Large intestine (tissue), 3 donors: ENCODE measurements around the gene MYO15A. TPM values are rescaled to one million over a fixed set of nuclear protein-coding genes. Genes with fewer than 3 reads are reported as not detected.
A peak's percentile ranks its signal among the peaks of the same experiment; 100 is the strongest.

Experiments
- DNase-seq, 2 donors: peaks; one replicate each; pipeline versions ENCODE4 v3.0.0 to v3.0.0-alpha.2; 2013
- H3K27ac ChIP-seq: one replicate; pipeline ENCODE4 v1.5.1; 2013; ENCODE audit warnings: low read length
- H3K27me3 ChIP-seq: 2 replicates; pipeline ENCODE4 v1.6.1; 2013; ENCODE audit warnings: low read length; ENCODE audit not compliant: control insufficient read depth, insufficient read depth
- H3K36me3 ChIP-seq: 2 replicates; pipeline ENCODE4 v1.6.1; 2013; ENCODE audit warnings: low read length; ENCODE audit not compliant: control insufficient read depth, insufficient read depth
- H3K4me1 ChIP-seq: one replicate; pipeline ENCODE4 v1.6.1; 2013; ENCODE audit warnings: low read length; ENCODE audit not compliant: control insufficient read depth, insufficient read depth
- H3K4me3 ChIP-seq: one replicate; pipeline ENCODE4 v1.5.1; 2013; ENCODE audit warnings: low read length
- H3K9me3 ChIP-seq: one replicate; pipeline ENCODE4 v1.6.1; 2013; ENCODE audit warnings: mild to moderate bottlenecking, low read depth, low read length, moderate library complexity; ENCODE audit not compliant: control insufficient read depth
- WGBS: methylation state at CpG from one replicate; pipeline ENCODE4 v1.1.5; 2013; ENCODE audit warnings: low lambda C conversion rate; ENCODE audit not compliant: insufficient coverage; 5-methylcytosine and 5-hydroxymethylcytosine counted together
- polyA plus RNA-seq: library from polyadenylated mRNA; unstranded; fragments of 120-200 nt; gene quantifications from one replicate; pipeline ENCODE4 v1.2.1, GENCODE V29; 2013

Gene MYO15A
- polyA plus RNA-seq, 1 donor = 2.0 TPM

DNA sequence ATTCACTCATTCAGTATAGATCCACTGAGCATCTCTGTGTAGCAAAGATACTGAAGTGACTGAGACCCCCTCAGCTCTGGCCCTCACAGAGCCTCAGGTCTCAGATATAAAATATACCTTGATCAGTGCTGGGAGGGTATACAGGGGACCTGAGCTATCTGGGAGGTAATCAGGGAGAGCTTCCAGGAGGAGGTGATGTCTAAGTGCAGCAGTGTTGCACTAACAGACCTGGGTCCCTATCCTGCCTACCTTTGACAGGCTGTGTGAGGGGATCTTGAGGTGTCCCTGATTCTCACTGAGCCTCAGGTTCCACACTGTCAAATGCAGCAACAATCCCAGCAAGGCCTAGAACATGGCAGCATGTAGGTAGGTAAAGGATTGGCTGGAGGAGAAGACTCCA is 68.6 kb downstream of the MYO15A start:
- Histone ChIP-seq H3K9me3 (no peaks in the 10 kb centered on the region), H3K27ac (no peak overlapping the region), H3K4me3 (no peak overlapping the region), H3K36me3 (no peaks in the 10 kb centered on the region), H3K4me1 (peaks cover 16% of the 10 kb centered on the region), H3K27me3 (no peaks in the 10 kb centered on the region)
- DNase-seq = no peak

DNA sequence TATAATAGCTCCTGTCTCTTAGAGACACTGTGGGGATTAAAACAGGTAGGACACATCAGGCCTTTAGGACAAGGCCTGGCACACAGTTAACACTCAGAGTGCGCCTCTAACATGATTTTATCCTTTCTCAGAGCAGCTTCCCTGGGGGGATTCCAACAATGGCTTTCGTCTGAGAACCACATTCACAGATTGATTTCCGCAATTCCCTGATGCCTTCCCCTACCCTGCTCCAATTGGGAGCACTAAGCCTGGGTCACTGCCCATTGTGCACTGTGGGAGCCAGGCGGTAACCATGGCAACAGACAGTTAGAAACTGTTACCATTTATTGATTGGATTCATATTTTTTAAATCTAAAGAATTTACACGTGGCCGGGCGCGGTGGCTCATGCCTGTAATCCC is 69.2 kb downstream of the MYO15A start:
- Histone ChIP-seq H3K36me3 (no peaks in the 10 kb centered on the region), H3K9me3 (no peaks in the 10 kb centered on the region)
- WGBS = 100% methylated on average over 1 of the region's 8 CpGs

DNA sequence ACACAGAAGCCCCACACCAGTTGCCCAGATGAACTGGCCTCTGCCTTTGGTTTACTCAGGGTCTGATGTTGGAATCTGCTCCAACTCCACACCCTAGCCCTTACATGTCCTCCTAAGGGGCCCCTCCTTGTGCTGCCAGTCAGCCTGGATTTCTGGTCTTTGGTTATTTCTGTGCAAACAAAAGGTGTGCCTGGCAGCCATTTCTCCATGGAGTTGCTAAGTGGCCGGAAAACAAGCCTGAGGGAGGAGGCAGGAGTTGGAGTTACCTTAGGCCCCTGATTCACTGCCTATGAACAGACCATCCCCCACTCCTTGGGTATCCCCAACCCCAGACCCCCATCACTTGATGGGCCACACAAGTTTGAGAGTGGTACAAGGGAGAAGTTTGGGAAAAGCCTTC is 70.6 kb downstream of the MYO15A start:
- no peaks in the 10 kb centered on the region for H3K36me3 ChIP-seq
- WGBS = no CpG with 5 or more reads among the region's 1 CpG
- H3K4me1 ChIP-seq = peaks cover 20% of the 10 kb centered on the region
- peak in 1 of 2 donors; percentile 52 for DNase-seq
- H3K9me3 ChIP-seq = no peaks in the 10 kb centered on the region
- H3K4me3 ChIP-seq = no peak overlapping the region
- H3K27ac ChIP-seq = no peak overlapping the region
- no peaks in the 10 kb centered on the region for H3K27me3 ChIP-seq

More for the DNA sequence above, 69.2 kb downstream of the MYO15A start:
- Histone ChIP-seq H3K27me3 (no peaks in the 10 kb centered on the region), H3K4me3 (no peak overlapping the region), H3K27ac (no peak overlapping the region), H3K4me1 (peaks cover 20% of the 10 kb centered on the region)
- DNase-seq = no peak

DNA sequence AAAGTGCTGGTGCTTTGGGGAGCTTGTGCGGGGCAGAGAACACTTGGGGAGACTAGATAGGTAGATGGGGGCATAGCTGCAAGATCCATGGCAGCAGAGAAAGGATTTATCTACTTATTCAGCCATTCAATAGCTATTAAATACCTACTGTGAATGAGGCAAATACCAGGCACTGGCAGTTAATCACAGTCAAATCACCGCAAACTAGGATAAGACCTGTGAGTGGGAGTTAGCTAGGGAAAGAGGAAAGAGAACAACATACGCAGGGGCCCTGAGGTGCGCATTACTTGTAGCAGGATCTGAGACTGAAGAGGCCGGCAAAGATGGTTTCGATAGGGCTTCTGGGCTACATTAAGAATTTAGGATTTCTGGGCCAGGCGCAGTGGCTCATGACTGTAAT is 71.2 kb downstream of the MYO15A start:
- H3K9me3 ChIP-seq = no peaks in the 10 kb centered on the region
- H3K4me3 ChIP-seq = no peak overlapping the region
- 100% methylated on average over 1 of the region's 7 CpGs for WGBS
- H3K27ac ChIP-seq = no peak overlapping the region
- H3K36me3 ChIP-seq = no peaks in the 10 kb centered on the region
- H3K4me1 ChIP-seq = peaks cover 21% of the 10 kb centered on the region
- no peaks in the 10 kb centered on the region for H3K27me3 ChIP-seq
- DNase-seq = no peak

DNA sequence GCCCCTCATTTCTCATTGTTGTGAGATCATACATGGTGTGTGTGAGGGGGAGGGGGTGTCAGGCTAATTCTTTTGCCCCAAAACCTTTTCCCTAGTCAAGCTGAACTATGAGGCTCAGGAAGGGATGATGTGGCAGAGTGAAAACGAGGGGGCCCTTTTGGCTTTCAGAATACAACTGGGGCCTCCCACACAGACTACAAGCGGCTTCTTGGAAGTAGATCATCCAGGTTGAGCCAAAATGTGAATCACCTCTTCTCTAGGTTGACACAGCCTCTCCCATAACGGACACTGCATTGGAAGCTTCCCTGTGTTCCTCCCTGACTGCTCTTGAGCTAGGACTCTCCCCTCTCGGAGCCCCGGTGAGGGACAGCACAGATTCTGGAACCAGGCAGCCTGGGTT is 72.8 kb downstream of the MYO15A start:
- Histone ChIP-seq H3K9me3 (no peaks in the 10 kb centered on the region), H3K4me3 (no peak overlapping the region), H3K27ac (peak overlapping the region; percentile 99), H3K36me3 (peaks cover 2% of the 10 kb centered on the region), H3K4me1 (peaks cover 33% of the 10 kb centered on the region), H3K27me3 (no peaks in the 10 kb centered on the region)
- 100% methylated on average over 1 of the region's 5 CpGs for WGBS
- DNase-seq = no peak

DNA sequence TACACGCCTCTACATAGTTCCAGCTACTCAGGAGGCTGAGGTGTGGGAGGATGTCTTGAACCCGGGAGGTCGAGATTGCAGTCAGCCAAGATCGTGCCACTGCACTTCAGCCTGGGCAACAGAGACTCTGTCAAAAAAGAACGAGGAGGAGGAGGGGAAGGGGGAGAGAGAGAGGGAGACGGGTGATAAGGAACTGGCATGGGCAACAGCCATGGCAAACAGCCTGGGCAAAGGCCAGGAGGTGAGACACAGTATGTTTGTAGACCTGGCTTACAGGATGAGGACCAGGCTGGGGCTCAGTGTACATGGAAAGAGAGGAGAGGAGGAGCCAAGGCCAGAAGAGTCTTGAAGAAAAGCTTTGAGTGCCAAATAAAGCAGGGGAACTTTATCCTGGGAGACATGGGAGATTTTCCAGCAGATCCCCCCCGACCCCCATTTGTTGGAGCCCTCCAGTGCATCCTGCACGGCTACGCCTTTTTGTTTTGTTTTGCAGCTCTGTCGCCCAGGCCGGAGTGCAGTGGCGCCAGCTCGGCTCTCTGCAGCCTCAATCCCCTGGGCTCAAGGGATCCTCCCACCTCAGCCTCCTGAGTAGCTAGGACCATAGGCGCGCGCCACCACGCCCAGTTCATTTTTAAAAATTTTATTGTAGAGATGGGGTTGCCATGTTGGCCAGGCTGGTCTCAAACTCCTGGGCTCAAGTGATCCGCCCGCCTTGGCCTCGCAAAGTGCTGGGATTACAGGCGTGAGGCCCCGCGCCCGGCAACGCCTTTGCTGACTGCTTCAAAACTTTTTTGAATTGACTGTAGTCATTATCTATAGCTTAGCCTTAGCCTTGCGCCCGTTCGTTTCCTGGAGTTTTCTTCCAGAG is 73.8 kb downstream of the MYO15A start:
- Histone ChIP-seq H3K36me3 (peaks cover 9% of the 10 kb centered on the region), H3K9me3 (no peaks in the 10 kb centered on the region), H3K4me1 (peaks cover 40% of the 10 kb centered on the region), H3K4me3 (peak overlapping the region; percentile 86), H3K27ac (peak overlapping the region; percentile 99), H3K27me3 (no peaks in the 10 kb centered on the region)
- peak in 1 of 2 donors; percentile 60 for DNase-seq
- 0% methylated on average over 2 of the region's 28 CpGs for WGBS

DNA sequence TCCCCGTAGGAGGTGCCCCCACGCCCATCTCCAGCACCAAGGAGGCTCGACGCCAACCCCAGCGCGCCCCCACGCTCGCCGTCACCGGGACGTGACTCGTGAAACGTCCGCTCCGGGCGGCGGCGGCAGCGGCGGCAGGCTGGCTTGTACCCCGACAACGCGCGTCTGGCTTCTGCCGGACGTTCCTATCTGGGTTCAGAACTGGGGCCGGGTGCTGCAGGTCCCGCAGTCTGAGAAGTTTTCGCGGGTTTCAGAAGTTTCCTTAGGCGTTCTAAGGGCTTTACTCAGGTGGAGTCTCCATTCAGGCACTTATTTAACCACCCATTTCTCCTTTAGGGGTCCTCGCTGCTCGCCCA is 74.4 kb downstream of the MYO15A start:
- no CpG with 5 or more reads among the region's 33 CpGs for WGBS
- H3K27me3 ChIP-seq = no peaks in the 10 kb centered on the region
- H3K9me3 ChIP-seq = no peaks in the 10 kb centered on the region
- DNase-seq = peak in 1 of 2 donors; percentile 81
- peaks cover 44% of the 10 kb centered on the region for H3K4me1 ChIP-seq
- peaks cover 15% of the 10 kb centered on the region for H3K36me3 ChIP-seq
- H3K27ac ChIP-seq = peak overlapping the region; percentile 99
- peak overlapping the region; percentile 86 for H3K4me3 ChIP-seq

DNA sequence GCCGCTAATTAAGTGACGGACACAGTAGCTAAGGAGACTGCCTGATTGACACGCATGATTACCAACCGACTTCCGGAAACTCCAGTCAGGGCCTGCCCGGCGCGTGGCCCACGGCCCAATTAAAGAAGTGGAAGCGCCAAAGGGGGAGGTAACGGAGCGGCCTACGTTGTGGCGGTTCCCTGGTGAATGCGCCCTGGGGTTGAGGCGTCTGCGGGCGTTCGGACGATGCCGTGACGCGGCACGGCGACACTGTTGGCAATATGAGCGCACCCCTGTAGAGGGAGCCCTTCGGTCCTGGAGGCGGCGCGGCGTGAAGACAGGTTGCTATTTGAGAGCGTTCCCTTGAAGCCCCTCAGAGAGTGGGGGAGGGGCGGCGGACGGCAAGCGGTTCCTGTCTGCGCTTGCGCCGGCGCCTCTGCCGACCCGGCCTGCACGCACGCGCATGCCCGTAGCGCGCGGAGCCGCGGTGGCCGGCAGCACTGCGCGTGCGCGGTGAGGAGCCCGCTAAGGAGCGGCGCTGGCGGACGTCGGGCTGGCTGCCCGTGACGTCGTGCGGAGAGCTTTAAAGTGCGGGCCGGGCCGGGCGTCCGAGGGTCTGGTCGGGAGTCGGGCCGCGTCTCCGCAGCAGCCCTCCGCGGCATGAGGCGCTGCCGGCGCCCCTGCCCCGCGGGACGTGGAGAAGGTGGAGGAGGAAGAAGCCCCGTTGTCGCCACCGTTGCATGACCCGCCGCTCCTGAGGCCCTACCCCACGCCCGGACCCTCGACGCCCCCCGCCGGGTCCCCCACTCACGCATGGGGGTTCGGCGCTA is 75.0 kb downstream of the MYO15A start, which contains the start of gene ALKBH5:
ALKBH5 (plus strand) TSS at position 495 of the 809 bp plus-strand sequence. CDS start 416 bp downstream, outside the sequence.
- peak within 1 kb of the TSS; percentile 99 for H3K27ac ChIP-seq
- peaks cover 49% of the 10 kb centered on the region for H3K4me1 ChIP-seq
- peak; percentile 99 for DNase-seq
- H3K36me3 ChIP-seq = peaks cover 20% of the 10 kb centered on the region
- no CpG with 5 or more reads among the region's 98 CpGs for WGBS
- peak within 1 kb of the TSS; percentile 86 for H3K4me3 ChIP-seq
- H3K27me3 ChIP-seq = no peaks in the 10 kb centered on the region
- no peaks in the 10 kb centered on the region for H3K9me3 ChIP-seq

DNA sequence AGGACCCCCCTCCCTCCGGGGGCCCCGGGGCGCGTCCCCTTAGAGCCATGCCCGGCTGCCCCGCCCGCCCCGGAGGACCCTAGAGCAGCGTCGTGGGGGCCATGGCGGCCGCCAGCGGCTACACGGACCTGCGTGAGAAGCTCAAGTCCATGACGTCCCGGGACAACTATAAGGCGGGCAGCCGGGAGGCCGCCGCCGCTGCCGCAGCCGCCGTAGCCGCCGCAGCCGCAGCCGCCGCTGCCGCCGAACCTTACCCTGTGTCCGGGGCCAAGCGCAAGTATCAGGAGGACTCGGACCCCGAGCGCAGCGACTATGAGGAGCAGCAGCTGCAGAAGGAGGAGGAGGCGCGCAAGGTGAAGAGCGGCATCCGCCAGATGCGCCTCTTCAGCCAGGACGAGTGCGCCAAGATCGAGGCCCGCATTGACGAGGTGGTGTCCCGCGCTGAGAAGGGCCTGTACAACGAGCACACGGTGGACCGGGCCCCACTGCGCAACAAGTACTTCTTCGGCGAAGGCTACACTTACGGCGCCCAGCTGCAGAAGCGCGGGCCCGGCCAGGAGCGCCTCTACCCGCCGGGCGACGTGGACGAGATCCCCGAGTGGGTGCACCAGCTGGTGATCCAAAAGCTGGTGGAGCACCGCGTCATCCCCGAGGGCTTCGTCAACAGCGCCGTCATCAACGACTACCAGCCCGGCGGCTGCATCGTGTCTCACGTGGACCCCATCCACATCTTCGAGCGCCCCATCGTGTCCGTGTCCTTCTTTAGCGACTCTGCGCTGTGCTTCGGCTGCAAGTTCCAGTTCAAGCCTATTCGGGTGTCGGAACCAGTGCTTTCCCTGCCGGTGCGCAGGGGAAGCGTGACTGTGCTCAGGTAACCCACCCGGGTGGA is 75.8 kb downstream of the MYO15A start:
- WGBS = no CpG with 5 or more reads among the region's 92 CpGs
- Histone ChIP-seq H3K4me3 (peak overlapping the region; percentile 86), H3K36me3 (peaks cover 23% of the 10 kb centered on the region), H3K9me3 (no peaks in the 10 kb centered on the region), H3K27me3 (no peaks in the 10 kb centered on the region), H3K4me1 (peaks cover 42% of the 10 kb centered on the region), H3K27ac (peak overlapping the region; percentile 78)
- DNase-seq = peak; percentile 34 to 71

DNA sequence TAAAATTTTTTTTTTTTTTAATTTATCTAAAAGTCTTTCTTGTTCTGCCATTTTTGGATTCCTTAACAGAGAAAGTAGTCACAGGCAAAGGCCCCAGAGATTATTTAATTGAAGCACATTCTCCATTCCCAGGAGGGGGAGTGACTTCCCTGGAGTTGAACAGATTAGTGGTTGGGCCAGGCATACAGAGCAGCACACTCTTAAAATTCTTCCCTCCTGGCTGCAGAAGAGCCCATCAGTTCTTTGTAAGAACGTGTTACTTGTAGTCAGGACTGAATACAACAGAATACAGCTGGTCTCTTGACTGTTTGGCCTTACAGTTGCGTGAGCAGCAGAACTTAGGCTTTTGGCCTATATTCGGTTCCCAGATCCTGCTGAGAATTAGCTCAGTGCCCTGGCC is 76.8 kb downstream of the MYO15A start:
- no peaks in the 10 kb centered on the region for H3K27me3 ChIP-seq
- peak overlapping the region; percentile 55 for H3K27ac ChIP-seq
- H3K9me3 ChIP-seq = no peaks in the 10 kb centered on the region
- peaks cover 45% of the 10 kb centered on the region for H3K4me1 ChIP-seq
- DNase-seq = no peak
- H3K4me3 ChIP-seq = peak overlapping the region; percentile 86
- WGBS = no CpG with 5 or more reads among the region's 3 CpGs
- peaks cover 29% of the 10 kb centered on the region for H3K36me3 ChIP-seq
